ENCODE measurements around the gene SORCS1.

- TF ChIP-seq, protein P1, sequence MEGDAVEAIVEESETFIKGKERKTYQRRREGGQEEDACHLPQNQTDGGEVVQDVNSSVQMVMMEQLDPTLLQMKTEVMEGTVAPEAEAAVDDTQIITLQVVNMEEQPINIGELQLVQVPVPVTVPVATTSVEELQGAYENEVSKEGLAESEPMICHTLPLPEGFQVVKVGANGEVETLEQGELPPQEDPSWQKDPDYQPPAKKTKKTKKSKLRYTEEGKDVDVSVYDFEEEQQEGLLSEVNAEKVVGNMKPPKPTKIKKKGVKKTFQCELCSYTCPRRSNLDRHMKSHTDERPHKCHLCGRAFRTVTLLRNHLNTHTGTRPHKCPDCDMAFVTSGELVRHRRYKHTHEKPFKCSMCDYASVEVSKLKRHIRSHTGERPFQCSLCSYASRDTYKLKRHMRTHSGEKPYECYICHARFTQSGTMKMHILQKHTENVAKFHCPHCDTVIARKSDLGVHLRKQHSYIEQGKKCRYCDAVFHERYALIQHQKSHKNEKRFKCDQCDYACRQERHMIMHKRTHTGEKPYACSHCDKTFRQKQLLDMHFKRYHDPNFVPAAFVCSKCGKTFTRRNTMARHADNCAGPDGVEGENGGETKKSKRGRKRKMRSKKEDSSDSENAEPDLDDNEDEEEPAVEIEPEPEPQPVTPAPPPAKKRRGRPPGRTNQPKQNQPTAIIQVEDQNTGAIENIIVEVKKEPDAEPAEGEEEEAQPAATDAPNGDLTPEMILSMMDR (IDR thresholded peaks at IDR 0.05; ENCODE audit: low read length), result no peak
- TF ChIP-seq EZH2 (optimal IDR thresholded peaks at IDR 0.05; ENCODE audit: low read depth, low read length), result no peak
- TF ChIP-seq EZH2phosphoT487 (IDR thresholded peaks at IDR 0.05; ENCODE audit: low read length), result no peak
Observed at GRCh38 chr10:107083388-107084009, 81.0 kb downstream of the SORCS1 start.
